HEK293 (cell line): ENCODE measurements around the gene ACRBP.
A peak's percentile ranks its signal among the peaks of the same experiment; 100 is the strongest.

ENCODE experiments used
- ELK4 ChIP-seq: IDR thresholded peaks from 2 replicates; pipeline ENCODE4 v1.6.1; 2011; ENCODE audit warnings: mild to moderate bottlenecking, low read depth, low read length, borderline replicate concordance
- GLIS2 ChIP-seq: fragments of 450-650 bp; formaldehyde crosslinking; IDR thresholded peaks from 2 replicates; pipeline ENCODE4 v1.5.1; 2016; ENCODE audit warnings: missing biosample characterization, missing genetic modification characterization
- KLF16 ChIP-seq: fragments of 450-650 bp; formaldehyde crosslinking; IDR thresholded peaks from 2 replicates; pipeline ENCODE4 v1.5.1; 2017; ENCODE audit warnings: missing biosample characterization, missing genetic modification characterization
- OSR2 ChIP-seq: fragments of 450-650 bp; formaldehyde crosslinking; IDR thresholded peaks from 2 replicates; pipeline ENCODE4 v1.5.1; 2016; ENCODE audit warnings: missing biosample characterization, missing genetic modification characterization
- SCRT1 ChIP-seq: fragments of 450-650 bp; formaldehyde crosslinking; IDR thresholded peaks from 2 replicates; pipeline ENCODE4 v1.5.1; 2016; ENCODE audit warnings: missing biosample characterization, missing genetic modification characterization, borderline replicate concordance
- YY1 ChIP-seq: fragments of 450-650 bp; formaldehyde crosslinking; IDR thresholded peaks from 2 replicates; pipeline ENCODE4 v1.5.1; 2018; ENCODE audit warnings: missing biosample characterization, missing genetic modification characterization
- YY2 ChIP-seq: fragments of 450-650 bp; formaldehyde crosslinking; IDR thresholded peaks from 2 replicates; pipeline ENCODE4 v1.5.1; 2016; ENCODE audit warnings: missing biosample characterization, missing genetic modification characterization
- ZBTB1 ChIP-seq: fragments of 450-650 bp; formaldehyde crosslinking; IDR thresholded peaks from 2 replicates; pipeline ENCODE4 v1.5.1; 2016; ENCODE audit warnings: missing biosample characterization, missing genetic modification characterization
- ZBTB49 ChIP-seq: fragments of 450-650 bp; formaldehyde crosslinking; IDR thresholded peaks from 2 replicates; pipeline ENCODE4 v1.5.1; 2016; ENCODE audit warnings: missing biosample characterization, missing genetic modification characterization, low read depth
- ZEB2 ChIP-seq: fragments of 450-650 bp; formaldehyde crosslinking; IDR thresholded peaks from 2 replicates; pipeline ENCODE4 v1.5.1; 2016; ENCODE audit warnings: missing biosample characterization, missing genetic modification characterization
- ZFP3 ChIP-seq: fragments of 450-650 bp; formaldehyde crosslinking; IDR thresholded peaks from 2 replicates; pipeline ENCODE4 v1.5.1; 2016; ENCODE audit warnings: low read depth, missing biosample characterization, missing genetic modification characterization
- ZNF112 ChIP-seq: fragments of 450-650 bp; formaldehyde crosslinking; IDR thresholded peaks from 2 replicates; pipeline ENCODE4 v1.5.0; 2017; ENCODE audit warnings: missing biosample characterization, missing genetic modification characterization
- ZNF133 ChIP-seq: fragments of 450-650 bp; formaldehyde crosslinking; IDR thresholded peaks from 2 replicates; pipeline ENCODE4 v1.5.1; 2016; ENCODE audit warnings: missing biosample characterization, missing genetic modification characterization
- ZNF175 ChIP-seq: fragments of 450-650 bp; formaldehyde crosslinking; IDR thresholded peaks from 2 replicates; pipeline ENCODE4 v1.5.1; 2016; ENCODE audit warnings: missing biosample characterization, missing genetic modification characterization
- ZNF248 ChIP-seq: fragments of 450-650 bp; formaldehyde crosslinking; IDR thresholded peaks from 2 replicates; pipeline ENCODE4 v1.5.1; 2017; ENCODE audit warnings: missing biosample characterization, missing genetic modification characterization
- ZNF26 ChIP-seq: fragments of 450-650 bp; formaldehyde crosslinking; IDR thresholded peaks from 2 replicates; pipeline ENCODE4 v1.5.1; 2016; ENCODE audit warnings: missing biosample characterization, missing genetic modification characterization
- ZNF335 ChIP-seq: fragments of 450-650 bp; formaldehyde crosslinking; conservative IDR thresholded peaks from 2 replicates; pipeline ENCODE4 v1.5.1; 2016; ENCODE audit warnings: missing biosample characterization, missing genetic modification characterization
- ZNF423 ChIP-seq: fragments of 450-650 bp; formaldehyde crosslinking; IDR thresholded peaks from 2 replicates; pipeline ENCODE4 v1.5.1; 2016; ENCODE audit warnings: missing biosample characterization, missing genetic modification characterization
- ZNF449 ChIP-seq: fragments of 450-650 bp; formaldehyde crosslinking; IDR thresholded peaks from 2 replicates; pipeline ENCODE4 v1.5.1; 2017; ENCODE audit warnings: missing biosample characterization, mild to moderate bottlenecking, missing genetic modification characterization, moderate library complexity
- ZNF510 ChIP-seq: fragments of 450-650 bp; formaldehyde crosslinking; IDR thresholded peaks from 2 replicates; pipeline ENCODE4 v1.5.1; 2018; ENCODE audit warnings: mild to moderate bottlenecking, missing genetic modification characterization, missing biosample characterization; ENCODE audit not compliant: insufficient replicate concordance
- ZNF530 ChIP-seq: fragments of 450-650 bp; formaldehyde crosslinking; IDR thresholded peaks from 2 replicates; pipeline ENCODE4 v1.5.1; 2016; ENCODE audit warnings: low read depth, missing biosample characterization, missing genetic modification characterization
- ZNF560 ChIP-seq: fragments of 450-650 bp; formaldehyde crosslinking; IDR thresholded peaks from 2 replicates; pipeline ENCODE4 v1.5.1; 2017; ENCODE audit warnings: missing biosample characterization, missing genetic modification characterization, borderline replicate concordance
- ZNF585B ChIP-seq: fragments of 450-650 bp; formaldehyde crosslinking; IDR thresholded peaks from 2 replicates; pipeline ENCODE4 v1.5.1; 2016; ENCODE audit warnings: missing biosample characterization, missing genetic modification characterization
- ZNF610 ChIP-seq: fragments of 450-650 bp; formaldehyde crosslinking; IDR thresholded peaks from 2 replicates; pipeline ENCODE4 v1.5.1; 2016; ENCODE audit warnings: missing biosample characterization, missing genetic modification characterization, borderline replicate concordance
- ZNF677 ChIP-seq: fragments of 450-650 bp; IDR thresholded peaks from 2 replicates; pipeline ENCODE4 v1.5.0; 2018; ENCODE audit warnings: missing biosample characterization, mild to moderate bottlenecking, missing genetic modification characterization, moderate library complexity
- ZNF692 ChIP-seq: fragments of 450-650 bp; formaldehyde crosslinking; IDR thresholded peaks from 2 replicates; pipeline ENCODE4 v1.5.1; 2016; ENCODE audit warnings: missing biosample characterization, missing genetic modification characterization
- TF ChIP-seq, protein P1 (sequence below): fragments of 450-650 bp; formaldehyde crosslinking; IDR thresholded peaks from 2 replicates; pipeline ENCODE4 v1.5.1; 2016; ENCODE audit warnings: missing biosample characterization, missing genetic modification characterization
- TF ChIP-seq, protein P2 (sequence below): fragments of 450-650 bp; formaldehyde crosslinking; IDR thresholded peaks from 2 replicates; pipeline ENCODE4 v1.5.1; 2016; ENCODE audit warnings: missing biosample characterization, missing genetic modification characterization

Gene ACRBP

DNA sequence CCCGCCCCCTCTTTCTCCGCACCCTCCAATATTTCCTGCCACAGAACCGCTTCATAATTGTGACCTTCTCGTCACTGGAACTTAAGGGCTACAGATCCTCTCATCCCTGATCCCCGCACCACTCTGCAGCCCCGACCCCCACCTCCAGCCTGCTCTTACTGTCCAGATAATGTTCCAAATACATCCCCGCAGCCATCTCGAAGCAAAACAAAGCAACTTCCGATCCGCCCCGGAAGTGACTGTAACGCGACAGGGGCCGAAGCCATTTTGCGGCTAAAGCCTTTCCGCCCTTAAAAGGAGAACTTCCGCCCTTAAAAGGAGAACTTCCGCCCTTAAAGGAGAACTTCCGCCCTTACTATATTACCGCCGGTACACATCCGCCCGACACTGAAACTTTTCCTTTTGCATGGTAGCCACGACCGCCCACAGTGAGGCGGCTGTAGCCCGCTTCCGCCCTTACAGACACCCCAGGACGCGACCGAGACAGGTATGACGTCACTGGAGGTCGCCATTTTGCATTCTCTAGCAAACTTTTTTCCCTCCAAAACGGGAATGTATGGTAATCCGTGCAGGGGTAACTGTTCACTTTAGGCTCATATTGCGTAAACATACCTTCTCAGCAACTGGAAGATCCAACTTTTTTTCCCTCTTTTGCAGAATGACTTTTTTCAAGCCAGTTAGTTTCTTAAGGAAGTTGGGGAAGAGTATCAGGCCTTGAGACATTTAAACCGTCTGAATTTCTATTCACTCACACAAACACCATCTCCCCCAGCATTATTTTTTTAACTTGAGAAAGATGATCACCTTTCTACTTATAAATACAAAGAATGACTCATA lies 15.9 kb upstream of the ACRBP start, which contains the start of gene ING4 (continued):
- TF ChIP-seq ZBTB49 (no peak), ZBTB1 (tag by site-specific recombination) (no peak), OSR2 (tag by site-specific recombination) (0 out of 2 replicates have a peak, but pooled peaks have one; percentile 54), ZNF692 (peak; percentile 67), ZNF510 (tag by site-specific recombination) (no peak), ZNF530 (no peak), SCRT1 (tag by site-specific recombination) (no peak), ZNF449 (tag by site-specific recombination) (peak; percentile 17; the same call in 1 of the 2 replicates), YY2 (peak; percentile 97), ZNF175 (tag by site-specific recombination) (no peak), ZNF610 (tag by site-specific recombination) (no peak), ZNF677 (no peak), ZNF248 (tag by site-specific recombination) (no peak), ZNF585B (tag by site-specific recombination) (no peak), ZEB2 (peak; percentile 92), ZNF112 (tag by site-specific recombination) (no peak), ZFP3 (tag by site-specific recombination) (no peak), ZNF133 (tag by site-specific recombination) (no peak), ZNF26 (tag by site-specific recombination) (no peak), ELK4 (peak; percentile 96), ZNF335 (tag by site-specific recombination) (peak; percentile 92), ZNF423 (no peak), ZNF560 (tag by site-specific recombination) (no peak), KLF16 (peak; percentile 88), YY1 (tag by site-specific recombination) (peak; percentile 94), GLIS2 (tag by site-specific recombination) (peak; percentile 68)
- TF ChIP-seq, protein P1, sequence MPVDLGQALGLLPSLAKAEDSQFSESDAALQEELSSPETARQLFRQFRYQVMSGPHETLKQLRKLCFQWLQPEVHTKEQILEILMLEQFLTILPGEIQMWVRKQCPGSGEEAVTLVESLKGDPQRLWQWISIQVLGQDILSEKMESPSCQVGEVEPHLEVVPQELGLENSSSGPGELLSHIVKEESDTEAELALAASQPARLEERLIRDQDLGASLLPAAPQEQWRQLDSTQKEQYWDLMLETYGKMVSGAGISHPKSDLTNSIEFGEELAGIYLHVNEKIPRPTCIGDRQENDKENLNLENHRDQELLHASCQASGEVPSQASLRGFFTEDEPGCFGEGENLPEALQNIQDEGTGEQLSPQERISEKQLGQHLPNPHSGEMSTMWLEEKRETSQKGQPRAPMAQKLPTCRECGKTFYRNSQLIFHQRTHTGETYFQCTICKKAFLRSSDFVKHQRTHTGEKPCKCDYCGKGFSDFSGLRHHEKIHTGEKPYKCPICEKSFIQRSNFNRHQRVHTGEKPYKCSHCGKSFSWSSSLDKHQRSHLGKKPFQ, result no peak
- TF ChIP-seq, protein P2, sequence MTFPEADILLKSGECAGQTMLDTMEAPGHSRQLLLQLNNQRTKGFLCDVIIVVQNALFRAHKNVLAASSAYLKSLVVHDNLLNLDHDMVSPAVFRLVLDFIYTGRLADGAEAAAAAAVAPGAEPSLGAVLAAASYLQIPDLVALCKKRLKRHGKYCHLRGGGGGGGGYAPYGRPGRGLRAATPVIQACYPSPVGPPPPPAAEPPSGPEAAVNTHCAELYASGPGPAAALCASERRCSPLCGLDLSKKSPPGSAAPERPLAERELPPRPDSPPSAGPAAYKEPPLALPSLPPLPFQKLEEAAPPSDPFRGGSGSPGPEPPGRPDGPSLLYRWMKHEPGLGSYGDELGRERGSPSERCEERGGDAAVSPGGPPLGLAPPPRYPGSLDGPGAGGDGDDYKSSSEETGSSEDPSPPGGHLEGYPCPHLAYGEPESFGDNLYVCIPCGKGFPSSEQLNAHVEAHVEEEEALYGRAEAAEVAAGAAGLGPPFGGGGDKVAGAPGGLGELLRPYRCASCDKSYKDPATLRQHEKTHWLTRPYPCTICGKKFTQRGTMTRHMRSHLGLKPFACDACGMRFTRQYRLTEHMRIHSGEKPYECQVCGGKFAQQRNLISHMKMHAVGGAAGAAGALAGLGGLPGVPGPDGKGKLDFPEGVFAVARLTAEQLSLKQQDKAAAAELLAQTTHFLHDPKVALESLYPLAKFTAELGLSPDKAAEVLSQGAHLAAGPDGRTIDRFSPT (tag by site-specific recombination), result no peak
